ENCODE measurements around the gene OR2C1. TPM values are rescaled to one million over a fixed set of nuclear protein-coding genes. Genes with fewer than 3 reads are reported as not detected.

Gene OR2C1
- total RNA-seq, 1 donor from 2014 or later: not detected

DNA sequence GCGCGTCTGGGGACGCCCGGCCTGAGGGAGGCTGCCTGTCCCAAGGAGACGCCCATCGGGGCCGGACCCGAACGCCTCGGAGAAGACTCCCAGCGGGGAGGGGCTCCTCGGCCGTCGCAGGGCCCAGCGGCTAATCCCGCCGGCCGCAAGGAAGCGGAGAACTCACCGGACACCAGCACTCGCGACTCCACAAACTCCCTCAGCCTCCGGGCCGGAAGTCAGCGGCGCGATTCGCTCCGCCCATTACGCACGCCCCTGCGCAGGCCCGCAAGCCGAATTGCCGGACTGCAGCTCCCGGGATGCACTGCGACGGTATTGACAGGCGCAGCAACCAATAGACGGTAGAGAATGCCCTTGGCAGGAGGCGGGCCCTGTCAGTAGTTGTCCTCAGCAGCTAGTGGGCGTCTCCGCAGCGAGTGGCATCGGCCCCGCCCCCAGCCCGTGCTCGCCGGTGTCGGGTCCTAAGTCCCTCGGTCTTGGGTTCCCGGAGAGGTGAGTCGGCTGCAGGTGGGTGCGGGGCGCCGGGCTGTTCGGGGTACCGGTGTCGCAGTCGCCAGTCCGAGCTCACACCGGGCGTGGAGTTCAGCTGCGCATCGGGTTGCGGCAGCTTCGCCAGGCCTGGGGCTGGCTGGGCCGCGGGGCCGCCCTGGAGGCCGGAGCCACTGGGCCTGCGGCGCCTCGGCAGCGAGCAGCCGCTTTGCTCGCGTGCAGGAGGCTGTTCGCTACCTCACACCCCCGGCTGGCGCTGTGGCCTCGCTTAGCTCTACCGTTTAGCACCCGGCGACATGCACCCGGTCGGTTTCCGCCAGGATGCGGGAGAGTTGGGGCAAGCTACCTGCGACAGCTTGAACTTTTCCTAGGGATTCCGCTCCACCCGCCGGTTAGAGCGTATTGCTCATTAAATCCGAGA lies 45.3 kb downstream of the OR2C1 start, which contains the start of the genes ZNF174 and ZSCAN32:
Gene ZNF174 (plus strand): TSS at position 437 of the 910 bp plus-strand sequence. CDS start 790 bp downstream, outside the sequence.
Gene ZSCAN32 (minus strand): TSS at position 226 of the 910 bp plus-strand sequence. CDS start 3,447 bp downstream, outside the sequence.
- DNase-seq: peak; percentile 99

DNA sequence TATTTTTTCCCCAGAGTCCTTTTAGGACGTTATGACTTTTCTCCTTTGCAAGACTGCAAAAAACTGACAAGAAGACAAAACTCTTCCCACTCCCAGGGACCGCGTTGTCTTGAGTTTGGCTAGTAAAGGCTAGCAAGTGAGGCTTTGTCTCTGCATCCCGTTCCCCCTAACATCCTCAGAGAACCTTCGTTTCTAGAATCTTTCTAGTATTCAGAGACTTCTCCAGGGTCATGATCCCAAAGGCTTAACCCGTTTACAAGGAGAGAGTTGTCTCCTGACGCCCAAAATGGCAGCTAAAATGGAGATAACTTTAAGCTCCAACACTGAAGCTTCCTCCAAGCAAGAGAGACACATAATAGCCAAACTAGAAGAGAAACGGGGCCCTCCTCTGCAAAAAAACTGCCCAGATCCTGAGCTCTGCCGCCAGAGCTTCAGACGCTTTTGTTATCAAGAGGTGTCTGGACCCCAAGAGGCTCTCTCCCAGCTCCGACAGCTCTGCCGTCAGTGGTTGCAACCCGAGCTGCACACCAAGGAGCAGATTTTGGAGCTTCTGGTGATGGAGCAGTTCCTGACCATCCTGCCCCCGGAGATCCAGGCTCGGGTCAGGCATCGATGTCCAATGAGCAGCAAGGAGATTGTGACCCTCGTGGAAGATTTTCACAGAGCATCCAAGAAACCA lies 46.2 kb downstream of the OR2C1 start:
- DNase-seq: peak; percentile 20

Other genes starting within 250 kb of the OR2C1 start
- gene ZNF205, start 243.3 kb upstream of the OR2C1 start, total RNA-seq: 26.2 and 30.2 TPM in 2 replicates
- gene ZNF213, start 220.9 kb upstream of the OR2C1 start, total RNA-seq: 6.6 and 14.6 TPM in 2 replicates
- not detected in 2 replicates for gene OR1F1, start 167.7 kb upstream of the OR2C1 start, total RNA-seq
- gene ZNF200, start 120.7 kb upstream of the OR2C1 start, total RNA-seq: 11.2 and 11.6 TPM in 2 replicates
- under 0.01 and 0.05 TPM in 2 replicates for gene MEFV, start 99.3 kb upstream of the OR2C1 start, total RNA-seq
- 57.5 and 59.4 TPM in 2 replicates for gene ZNF263, start 72.4 kb upstream of the OR2C1 start, total RNA-seq
- gene TIGD7, start 50.5 kb upstream of the OR2C1 start, total RNA-seq: 2.4 and 3.4 TPM in 2 replicates
- gene ZNF75A, start 50.4 kb upstream of the OR2C1 start, total RNA-seq: 19.6 and 23.5 TPM in 2 replicates
- 12.4 and 12.6 TPM in 2 replicates for gene ZSCAN32, start 45.1 kb downstream of the OR2C1 start, total RNA-seq
- 6.4 and 8.0 TPM in 2 replicates for gene ZNF174, start 45.3 kb downstream of the OR2C1 start, total RNA-seq
- 2.4 and 3.7 TPM in 2 replicates for gene ZNF597, start 87.6 kb downstream of the OR2C1 start, total RNA-seq
- 19.9 and 22.8 TPM in 2 replicates for gene NAA60, start 87.8 kb downstream of the OR2C1 start, total RNA-seq
- gene C16orf90, start 139.6 kb downstream of the OR2C1 start, total RNA-seq: not detected in 2 replicates
- gene CLUAP1, start 145.1 kb downstream of the OR2C1 start, total RNA-seq: 12.1 and 17.3 TPM in 2 replicates
- gene NLRC3, start 221.5 kb downstream of the OR2C1 start, total RNA-seq: 2.0 and 9.5 TPM in 2 replicates

All from dermis blood vessel endothelial cell (primary cell).